ENCODE measurements around the gene SLC39A9.

The SLC39A9 gene

GRCh38 chr14:69363964-69364363 lies 34.5 kb upstream of the SLC39A9 start:
- no peak overlapping the region for H2BK15ac ChIP-seq (ENCODE audit: low read length)
- no peak overlapping the region for H2BK120ac ChIP-seq (ENCODE audit: low read depth, low read length)
- no peak overlapping the region for H3K4ac ChIP-seq (ENCODE audit: low read length)
- no peak overlapping the region for H3K23ac ChIP-seq (ENCODE audit: low read depth, low read length, poor library complexity)
- H3K36me3 ChIP-seq (replicated peaks in 1 of 2; ENCODE audit: control insufficient read depth in 2 of 2, insufficient read depth in 2 of 2, low read length in 2 of 2), result no peaks in the 10 kb centered on the region
- no peak for DNase-seq (ENCODE audit: low spot score)
- no peak overlapping the region for H2BK12ac ChIP-seq (ENCODE audit: low read length)
- H3K4me2 ChIP-seq (ENCODE audit: insufficient read depth, low read length, poor library complexity, severe bottlenecking), result no peak overlapping the region
- no peak overlapping the region for H2BK5ac ChIP-seq (ENCODE audit: low read length)
- no peaks in the 10 kb centered on the region for H3K27me3 ChIP-seq (ENCODE audit: control insufficient read depth in 3 of 3, insufficient read depth in 3 of 3, low read depth in 1 of 3, low read length in 3 of 3)
- H2AFZ ChIP-seq (ENCODE audit: low read length), result no peak overlapping the region
- no peak overlapping the region for H3K4me3 ChIP-seq (ENCODE audit: low read length in 2 of 2)
- H3K27ac ChIP-seq (replicated peaks; ENCODE audit: low read length), result no peak overlapping the region
- H3K79me1 ChIP-seq (ENCODE audit: low read depth, low read length), result no peaks in the 10 kb centered on the region
- H2AK5ac ChIP-seq (ENCODE audit: low read depth, low read length), result no peak overlapping the region
- H4K8ac ChIP-seq (ENCODE audit: low read depth, low read length), result no peak overlapping the region
- no peaks in the 10 kb centered on the region for H3K9me3 ChIP-seq (replicated peaks in 1 of 2; ENCODE audit: control insufficient read depth in 2 of 2, insufficient read depth in 1 of 2, low read depth in 1 of 2, low read length in 2 of 2)
- no peak overlapping the region for H3K14ac ChIP-seq (ENCODE audit: low read length)
- no CpG with 5 or more reads among the region's 4 CpGs for WGBS, 2 donors (ENCODE audit: extremely low coverage in 2 of 2, insufficient read length in 2 of 2, insufficient replicate concordance in 1 of 2)
- no peaks in the 10 kb centered on the region for H3K4me1 ChIP-seq (ENCODE audit: control insufficient read depth in 2 of 2, insufficient read depth in 1 of 2, low read depth in 1 of 2, low read length in 2 of 2)
- no peak overlapping the region for H4K91ac ChIP-seq (ENCODE audit: low read depth, low read length, poor library complexity)
- no peak overlapping the region for H3K18ac ChIP-seq (ENCODE audit: low read length)
- no peak overlapping the region for H3K9ac ChIP-seq (ENCODE audit: low read depth, low read length, poor library complexity)

- no CpG with 5 or more reads among the region's 2 CpGs for WGBS, 2 donors (ENCODE audit: extremely low coverage in 2 of 2, insufficient read length in 2 of 2, insufficient replicate concordance in 1 of 2)
- no peaks in the 10 kb centered on the region for H3K79me1 ChIP-seq (ENCODE audit: low read depth, low read length)
Measured at GRCh38 chr14:69364378-69364777, 34.1 kb upstream of the SLC39A9 start.

GRCh38 chr14:69366069-69366468 lies 32.4 kb upstream of the SLC39A9 start:
- H2BK120ac ChIP-seq (ENCODE audit: low read depth, low read length), result no peak overlapping the region
- no peak overlapping the region for H3K14ac ChIP-seq (ENCODE audit: low read length)
- H3K79me1 ChIP-seq (ENCODE audit: low read depth, low read length), result no peaks in the 10 kb centered on the region
- H3K27ac ChIP-seq (replicated peaks; ENCODE audit: low read length), result no peak overlapping the region
- no peak overlapping the region for H3K4ac ChIP-seq (ENCODE audit: low read length)
- no peak overlapping the region for H2BK5ac ChIP-seq (ENCODE audit: low read length)
- H2BK15ac ChIP-seq (ENCODE audit: low read length), result no peak overlapping the region
- no peak overlapping the region for H2AFZ ChIP-seq (ENCODE audit: low read length)
- no peaks in the 10 kb centered on the region for H3K36me3 ChIP-seq (replicated peaks in 1 of 2; ENCODE audit: control insufficient read depth in 2 of 2, insufficient read depth in 2 of 2, low read length in 2 of 2)
- WGBS, 2 donors (ENCODE audit: extremely low coverage in 2 of 2, insufficient read length in 2 of 2, insufficient replicate concordance in 1 of 2), result no CpG with 5 or more reads among the region's 3 CpGs
- H3K23ac ChIP-seq (ENCODE audit: low read depth, low read length, poor library complexity), result no peak overlapping the region
- H2BK12ac ChIP-seq (ENCODE audit: low read length), result no peak overlapping the region
- H3K27me3 ChIP-seq (ENCODE audit: control insufficient read depth in 3 of 3, insufficient read depth in 3 of 3, low read depth in 1 of 3, low read length in 3 of 3), result no peaks in the 10 kb centered on the region
- DNase-seq (ENCODE audit: low spot score), result no peak
- H3K4me1 ChIP-seq (ENCODE audit: control insufficient read depth in 2 of 2, insufficient read depth in 1 of 2, low read depth in 1 of 2, low read length in 2 of 2), result no peaks in the 10 kb centered on the region
- no peak overlapping the region for H3K9ac ChIP-seq (ENCODE audit: low read depth, low read length, poor library complexity)
- H3K4me2 ChIP-seq (ENCODE audit: insufficient read depth, low read length, poor library complexity, severe bottlenecking), result no peak overlapping the region
- no peak overlapping the region for H3K4me3 ChIP-seq (ENCODE audit: low read length in 2 of 2)
- no peak overlapping the region for H4K8ac ChIP-seq (ENCODE audit: low read depth, low read length)
- no peaks in the 10 kb centered on the region for H3K9me3 ChIP-seq (replicated peaks in 1 of 2; ENCODE audit: control insufficient read depth in 2 of 2, insufficient read depth in 1 of 2, low read depth in 1 of 2, low read length in 2 of 2)
- H2AK5ac ChIP-seq (ENCODE audit: low read depth, low read length), result no peak overlapping the region
- no peak overlapping the region for H4K91ac ChIP-seq (ENCODE audit: low read depth, low read length, poor library complexity)
- no peak overlapping the region for H3K18ac ChIP-seq (ENCODE audit: low read length)

More at GRCh38 chr14:69364378-69364777, 34.1 kb upstream of the SLC39A9 start:
- Histone ChIP-seq H3K23ac (ENCODE audit: low read depth, low read length, poor library complexity) (no peak overlapping the region), H2BK5ac (ENCODE audit: low read length) (no peak overlapping the region), H3K9ac (ENCODE audit: low read depth, low read length, poor library complexity) (no peak overlapping the region), H2BK12ac (ENCODE audit: low read length) (no peak overlapping the region), H3K4me3 (ENCODE audit: low read length in 2 of 2) (no peak overlapping the region), H2AK5ac (ENCODE audit: low read depth, low read length) (no peak overlapping the region), H3K9me3 (replicated peaks in 1 of 2; ENCODE audit: control insufficient read depth in 2 of 2, insufficient read depth in 1 of 2, low read depth in 1 of 2, low read length in 2 of 2) (no peaks in the 10 kb centered on the region), H3K4ac (ENCODE audit: low read length) (no peak overlapping the region), H3K36me3 (replicated peaks in 1 of 2; ENCODE audit: control insufficient read depth in 2 of 2, insufficient read depth in 2 of 2, low read length in 2 of 2) (no peaks in the 10 kb centered on the region), H3K27ac (replicated peaks; ENCODE audit: low read length) (no peak overlapping the region), H3K4me1 (ENCODE audit: control insufficient read depth in 2 of 2, insufficient read depth in 1 of 2, low read depth in 1 of 2, low read length in 2 of 2) (no peaks in the 10 kb centered on the region), H3K4me2 (ENCODE audit: insufficient read depth, low read length, poor library complexity, severe bottlenecking) (no peak overlapping the region), H3K14ac (ENCODE audit: low read length) (no peak overlapping the region), H4K8ac (ENCODE audit: low read depth, low read length) (no peak overlapping the region), H3K27me3 (ENCODE audit: control insufficient read depth in 3 of 3, insufficient read depth in 3 of 3, low read depth in 1 of 3, low read length in 3 of 3) (no peaks in the 10 kb centered on the region), H2BK15ac (ENCODE audit: low read length) (no peak overlapping the region), H2BK120ac (ENCODE audit: low read depth, low read length) (no peak overlapping the region), H4K91ac (ENCODE audit: low read depth, low read length, poor library complexity) (no peak overlapping the region), H2AFZ (ENCODE audit: low read length) (no peak overlapping the region), H3K18ac (ENCODE audit: low read length) (no peak overlapping the region)
- DNase-seq (ENCODE audit: low spot score), result no peak

- H2BK120ac ChIP-seq (ENCODE audit: low read depth, low read length), result no peak overlapping the region
- H3K79me1 ChIP-seq (ENCODE audit: low read depth, low read length), result no peaks in the 10 kb centered on the region
- H3K4me2 ChIP-seq (ENCODE audit: insufficient read depth, low read length, poor library complexity, severe bottlenecking), result no peak overlapping the region
- H3K9me3 ChIP-seq (replicated peaks in 1 of 2; ENCODE audit: control insufficient read depth in 2 of 2, insufficient read depth in 1 of 2, low read depth in 1 of 2, low read length in 2 of 2), result no peaks in the 10 kb centered on the region
- DNase-seq (ENCODE audit: low spot score), result no peak
- no peaks in the 10 kb centered on the region for H3K36me3 ChIP-seq (replicated peaks in 1 of 2; ENCODE audit: control insufficient read depth in 2 of 2, insufficient read depth in 2 of 2, low read length in 2 of 2)
- no CpG with 5 or more reads among the region's 4 CpGs for WGBS, 2 donors (ENCODE audit: extremely low coverage in 2 of 2, insufficient read length in 2 of 2, insufficient replicate concordance in 1 of 2)
- H2BK15ac ChIP-seq (ENCODE audit: low read length), result no peak overlapping the region
- H2BK5ac ChIP-seq (ENCODE audit: low read length), result no peak overlapping the region
- H2BK12ac ChIP-seq (ENCODE audit: low read length), result no peak overlapping the region
- no peaks in the 10 kb centered on the region for H3K4me1 ChIP-seq (ENCODE audit: control insufficient read depth in 2 of 2, insufficient read depth in 1 of 2, low read depth in 1 of 2, low read length in 2 of 2)
- no peaks in the 10 kb centered on the region for H3K27me3 ChIP-seq (ENCODE audit: control insufficient read depth in 3 of 3, insufficient read depth in 3 of 3, low read depth in 1 of 3, low read length in 3 of 3)
- H3K4me3 ChIP-seq (ENCODE audit: low read length in 2 of 2), result no peak overlapping the region
- H4K91ac ChIP-seq (ENCODE audit: low read depth, low read length, poor library complexity), result no peak overlapping the region
- H3K27ac ChIP-seq (replicated peaks; ENCODE audit: low read length), result no peak overlapping the region
- H3K18ac ChIP-seq (ENCODE audit: low read length), result no peak overlapping the region
- H4K8ac ChIP-seq (ENCODE audit: low read depth, low read length), result no peak overlapping the region
- no peak overlapping the region for H3K23ac ChIP-seq (ENCODE audit: low read depth, low read length, poor library complexity)
- H3K9ac ChIP-seq (ENCODE audit: low read depth, low read length, poor library complexity), result no peak overlapping the region
- H2AFZ ChIP-seq (ENCODE audit: low read length), result no peak overlapping the region
- no peak overlapping the region for H3K14ac ChIP-seq (ENCODE audit: low read length)
- no peak overlapping the region for H2AK5ac ChIP-seq (ENCODE audit: low read depth, low read length)
- H3K4ac ChIP-seq (ENCODE audit: low read length), result no peak overlapping the region
Measured at GRCh38 chr14:69366761-69367160, 31.7 kb upstream of the SLC39A9 start.

Data from neuronal stem cell (in vitro differentiated cells).